Measurements from ENCODE around the gene HSPB1.

- TF ChIP-seq CTCF (IDR thresholded peaks at IDR 0.05) (no peak), POLR2A (IDR thresholded peaks at IDR 0.05) (peak in 1 of 2 donors; percentile 30)
Observed at GRCh38 chr7:76282344-76283253, 19.9 kb upstream of the HSPB1 start.

Data from thyroid gland (tissue), 4 donors.